Neural cell (in vitro differentiated cells): ENCODE data around the gene LMO7.

Source experiments
- CTCF ChIP-seq: fragments of 450-650 bp; IDR thresholded peaks from 2 replicates; pipeline ENCODE4 v1.5.1; 2014; ENCODE audit warnings: antibody characterized with exemption, mild to moderate bottlenecking, moderate library complexity; ENCODE audit not compliant: poor library complexity, severe bottlenecking
- EP300 ChIP-seq: fragments of 450-650 bp; conservative IDR thresholded peaks from 2 replicates; pipeline ENCODE4 v1.6.1; 2014; ENCODE audit warnings: antibody characterized with exemption, mild to moderate bottlenecking, moderate library complexity; ENCODE audit not compliant: poor library complexity, severe bottlenecking

GRCh38 chr13:75759531-75759930 is 123.4 kb downstream of the LMO7 start:
- TF ChIP-seq EP300, result no peak
- no peak for TF ChIP-seq CTCF
